Right hindlimb (tissue), 1 donor: ENCODE results near the gene PCSK6.
A peak's percentile ranks its signal among the peaks of the same experiment; 100 is the strongest.

Experiments
- DNase-seq: peaks from one replicate; pipeline ENCODE4 v3.0.0-alpha.2; 2018

PCSK6 gene

GRCh38 chr15:101322854-101323477 is 166.5 kb downstream of the PCSK6 start:
- no peak for DNase-seq

- no peak for DNase-seq
Observed at GRCh38 chr15:101322016-101322695, 167.4 kb downstream of the PCSK6 start.

GRCh38 chr15:101320501-101321052 is 168.9 kb downstream of the PCSK6 start:
- DNase-seq, result no peak

GRCh38 chr15:101318839-101319238 is 170.7 kb downstream of the PCSK6 start:
- no peak for DNase-seq

- DNase-seq, result no peak
Observed at GRCh38 chr15:101318147-101318819, 171.2 kb downstream of the PCSK6 start.

GRCh38 chr15:101317336-101317872 is 172.1 kb downstream of the PCSK6 start:
- no peak for DNase-seq

GRCh38 chr15:101316529-101316928 is 173.0 kb downstream of the PCSK6 start:
- no peak for DNase-seq

GRCh38 chr15:101315736-101316135 is 173.8 kb downstream of the PCSK6 start:
- DNase-seq, result no peak

- no peak for DNase-seq
Observed at GRCh38 chr15:101314336-101315125, 175.0 kb downstream of the PCSK6 start.

GRCh38 chr15:101313041-101313761 is 176.3 kb downstream of the PCSK6 start:
- no peak for DNase-seq

GRCh38 chr15:101310508-101310907 is 179.0 kb downstream of the PCSK6 start:
- DNase-seq, result peak; percentile 7

- DNase-seq, result no peak
Observed at GRCh38 chr15:101310161-101310480, 179.4 kb downstream of the PCSK6 start.

- no peak for DNase-seq
Observed at GRCh38 chr15:101309436-101310160, 179.9 kb downstream of the PCSK6 start.

- DNase-seq, result no peak
Observed at GRCh38 chr15:101308604-101309435, 180.7 kb downstream of the PCSK6 start.

- no peak for DNase-seq
Observed at GRCh38 chr15:101307897-101308603, 181.5 kb downstream of the PCSK6 start.

- DNase-seq, result no peak
Observed at GRCh38 chr15:101307048-101307896, 182.2 kb downstream of the PCSK6 start.

- DNase-seq, result no peak
Observed at GRCh38 chr15:101306341-101307047, 183.0 kb downstream of the PCSK6 start.

GRCh38 chr15:101305820-101306255 is 183.7 kb downstream of the PCSK6 start:
- DNase-seq, result no peak
